Measurements from ENCODE around the gene ANTXR2. TPM values are rescaled to one million over a fixed set of nuclear protein-coding genes. Genes with fewer than 3 reads are reported as not detected.

The ANTXR2 gene
- total RNA-seq, 4 donors from 2014 or later: 136 to 215 (median 183) TPM

GRCh38 chr4:79913581-79913980, 159.4 kb downstream of the ANTXR2 start:
- no peak for TF ChIP-seq CTCF (IDR thresholded peaks at IDR 0.05; ENCODE audit: low read depth)

- no peak for TF ChIP-seq CTCF (IDR thresholded peaks at IDR 0.05; ENCODE audit: low read depth)
Observed at GRCh38 chr4:79907001-79907400, 166.0 kb downstream of the ANTXR2 start.

GRCh38 chr4:79906303-79906702, 166.7 kb downstream of the ANTXR2 start:
- TF ChIP-seq CTCF (IDR thresholded peaks at IDR 0.05; ENCODE audit: low read depth): no peak

- TF ChIP-seq CTCF (IDR thresholded peaks at IDR 0.05; ENCODE audit: low read depth): no peak
Observed at GRCh38 chr4:79905212-79905611, 167.8 kb downstream of the ANTXR2 start.

- TF ChIP-seq CTCF (IDR thresholded peaks at IDR 0.05; ENCODE audit: low read depth): no peak
Observed at GRCh38 chr4:79904331-79904730, 168.7 kb downstream of the ANTXR2 start.

GRCh38 chr4:79900182-79900581, 172.8 kb downstream of the ANTXR2 start:
- TF ChIP-seq CTCF (IDR thresholded peaks at IDR 0.05; ENCODE audit: low read depth): no peak

- no peak for TF ChIP-seq CTCF (IDR thresholded peaks at IDR 0.05; ENCODE audit: low read depth)
Observed at GRCh38 chr4:79899481-79899880, 173.5 kb downstream of the ANTXR2 start.

Measured in subcutaneous adipose tissue (tissue), 4 donors.